CD4-positive, alpha-beta T cell (primary cell): ENCODE data around the gene HNRNPA0. TPM values are rescaled to one million over a fixed set of nuclear protein-coding genes. Genes with fewer than 3 reads are reported as not detected.

Experiments
- ATAC-seq: fragments of 200-7000 bp; cut with Tn5 transposase; one replicate; pipeline ENCODE4 v1.10.0; 2022; ENCODE audit warnings: mild to moderate bottlenecking; ENCODE audit not compliant: poor library complexity
- CTCF ChIA-PET: fragments of 350-600 bp; sonication (Branson Sonifier 250); formaldehyde crosslinking; loops from one replicate; lab custom pipeline; 2021; ENCODE audit warnings: antibody characterized with exemption, inconsistent platforms; lab: Charles Lee
- POLR2A ChIA-PET: fragments of 350-600 bp; sonication (Branson Sonifier 250); formaldehyde crosslinking; loops from one replicate; lab custom pipeline; 2021; ENCODE audit warnings: antibody characterized with exemption, inconsistent platforms; lab: Charles Lee
- DNase-seq, 14 experiments: peaks; one replicate each; pipeline ENCODE4 v3.0.0-alpha.2; 2013 to 2020; ENCODE audit warnings: mixed read lengths in 2 of 14
- H3K27ac ChIP-seq, 2 donors: one replicate each; pipeline versions ENCODE4 v1.5.1 to v1.7.0; 2013; ENCODE audit warnings: low read length in 2 of 2, low read depth in 1 of 2, mild to moderate bottlenecking in 1 of 2
- H3K27me3 ChIP-seq, 2 experiments: 1 replicate in 1 of 2; 2 replicates in 1 of 2; pipeline versions ENCODE4 v1.6.1 to v1.7.0; 2013; ENCODE audit warnings: low read length in 2 of 2, control low read depth in 1 of 2, mild to moderate bottlenecking in 1 of 2, moderate library complexity in 1 of 2; ENCODE audit not compliant: insufficient read depth in 2 of 2, control insufficient read depth in 1 of 2
- H3K36me3 ChIP-seq: one replicate; pipeline ENCODE4 v1.6.1; 2013; ENCODE audit warnings: low read length, control low read depth; ENCODE audit not compliant: insufficient read depth
- H3K4me1 ChIP-seq: one replicate; pipeline ENCODE4 v1.6.1; 2013; ENCODE audit warnings: low read length, control low read depth; ENCODE audit not compliant: insufficient read depth
- H3K4me3 ChIP-seq: one replicate; pipeline ENCODE4 v1.5.1; 2013; ENCODE audit warnings: mild to moderate bottlenecking, low read length, moderate library complexity
- H3K9me3 ChIP-seq, 2 experiments: 1 replicate in 1 of 2; 2 replicates in 1 of 2; pipeline versions ENCODE4 v1.6.1 to v1.7.0; 2013; ENCODE audit warnings: low read length in 2 of 2, mild to moderate bottlenecking in 2 of 2, control low read depth in 1 of 2, moderate library complexity in 1 of 2; ENCODE audit not compliant: control insufficient read depth in 1 of 2, insufficient read depth in 1 of 2
- H3K27ac Mint-ChIP-seq: one replicate; pipeline ENCODE4 v1.8.0; 2020; ENCODE audit warnings: mixed read lengths
- H3K27me3 Mint-ChIP-seq: one replicate; pipeline ENCODE4 v1.8.0; 2021; ENCODE audit warnings: mixed read lengths
- H3K36me3 Mint-ChIP-seq: one replicate; pipeline ENCODE4 v1.8.0; 2021; ENCODE audit warnings: low read depth, mixed read lengths
- H3K4me1 Mint-ChIP-seq: one replicate; pipeline ENCODE4 v1.8.0; 2021; ENCODE audit warnings: low read depth, mixed read lengths
- H3K4me3 Mint-ChIP-seq: one replicate; pipeline ENCODE4 v1.8.0; 2020; ENCODE audit warnings: mild to moderate bottlenecking, mixed read lengths
- H3K9me3 Mint-ChIP-seq: one replicate; pipeline ENCODE4 v1.8.0; 2020; ENCODE audit warnings: mixed read lengths
- intact Hi-C, 2 experiments: fragments of 100-400 bp; cut with DNase I in 1 of 2; cut with micrococcal nuclease in 1 of 2; formaldehyde crosslinking; loops; one replicate each; pipeline versions ENCODE4 v1.15.1 to v1.9.0; 2023 to 2025; cut with DNase I, micrococcal nuclease
- total RNA-seq, 174 experiments: library from RNA in 2 of 174; stranded (reverse) in 2 of 174; gene quantifications; one replicate each; pipeline ENCODE4 v1.2.3 and lab custom pipeline; 2021 to 2026
- TF ChIP-seq, protein P1 (sequence below): fragments of 200-600 bp; IDR thresholded peaks from one replicate; pipeline ENCODE4 v1.8.0; 2022; ENCODE audit warnings: antibody characterized with exemption, mild to moderate bottlenecking

The HNRNPA0 gene
- total RNA-seq, 2 experiments from 2014 or later, result 52.7 to 53.2 TPM

DNA sequence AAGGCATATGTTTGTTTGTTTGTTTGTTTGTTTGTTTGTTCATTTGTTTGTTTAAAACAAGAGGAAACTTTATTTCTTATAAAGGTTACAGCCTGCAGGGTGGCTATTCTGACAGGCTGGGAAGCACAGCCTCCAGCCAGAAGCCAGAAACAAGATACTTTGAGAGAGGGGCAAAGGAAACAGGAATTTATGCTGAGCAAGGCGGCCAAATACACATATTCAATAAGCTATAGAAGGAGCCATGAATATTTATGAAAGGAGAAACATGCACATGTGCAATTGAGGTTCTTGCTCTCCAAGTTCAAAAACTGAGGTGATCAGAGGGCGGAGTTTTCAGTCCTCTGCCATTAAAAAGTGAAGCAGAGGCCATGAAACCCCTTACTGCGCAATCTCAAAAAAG, 37.8 kb downstream of the HNRNPA0 start:
- Mint-ChIP-seq H3K4me3 (no peak overlapping the region), H3K4me1 (peaks cover under 1% of the 10 kb centered on the region), H3K27me3 (no peaks in the 10 kb centered on the region), H3K27ac (no peak overlapping the region), H3K9me3 (peaks cover 4% of the 10 kb centered on the region), H3K36me3 (peaks cover 88% of the 10 kb centered on the region)
- TF ChIP-seq, protein P1, sequence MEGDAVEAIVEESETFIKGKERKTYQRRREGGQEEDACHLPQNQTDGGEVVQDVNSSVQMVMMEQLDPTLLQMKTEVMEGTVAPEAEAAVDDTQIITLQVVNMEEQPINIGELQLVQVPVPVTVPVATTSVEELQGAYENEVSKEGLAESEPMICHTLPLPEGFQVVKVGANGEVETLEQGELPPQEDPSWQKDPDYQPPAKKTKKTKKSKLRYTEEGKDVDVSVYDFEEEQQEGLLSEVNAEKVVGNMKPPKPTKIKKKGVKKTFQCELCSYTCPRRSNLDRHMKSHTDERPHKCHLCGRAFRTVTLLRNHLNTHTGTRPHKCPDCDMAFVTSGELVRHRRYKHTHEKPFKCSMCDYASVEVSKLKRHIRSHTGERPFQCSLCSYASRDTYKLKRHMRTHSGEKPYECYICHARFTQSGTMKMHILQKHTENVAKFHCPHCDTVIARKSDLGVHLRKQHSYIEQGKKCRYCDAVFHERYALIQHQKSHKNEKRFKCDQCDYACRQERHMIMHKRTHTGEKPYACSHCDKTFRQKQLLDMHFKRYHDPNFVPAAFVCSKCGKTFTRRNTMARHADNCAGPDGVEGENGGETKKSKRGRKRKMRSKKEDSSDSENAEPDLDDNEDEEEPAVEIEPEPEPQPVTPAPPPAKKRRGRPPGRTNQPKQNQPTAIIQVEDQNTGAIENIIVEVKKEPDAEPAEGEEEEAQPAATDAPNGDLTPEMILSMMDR, result no peak
- DNase-seq, result no peak
- no peaks in the 10 kb centered on the region for H3K27me3 ChIP-seq
- no peaks in the 10 kb centered on the region for H3K9me3 ChIP-seq
- intact Hi-C loops, result no loop called here
- peaks cover 10% of the 10 kb centered on the region for H3K36me3 ChIP-seq
- H3K27ac ChIP-seq, result no peak overlapping the region
- no peak for ATAC-seq
- no peaks in the 10 kb centered on the region for H3K4me1 ChIP-seq
- CTCF ChIA-PET, result interaction anchor here (1.2 kb wide), 1 partner anchor 31 kb away, joined by 3 read pairs; no protein-coding TSS in a partner anchor
- no peak overlapping the region for H3K4me3 ChIP-seq
- POLR2A ChIA-PET, result no interaction called here

DNA sequence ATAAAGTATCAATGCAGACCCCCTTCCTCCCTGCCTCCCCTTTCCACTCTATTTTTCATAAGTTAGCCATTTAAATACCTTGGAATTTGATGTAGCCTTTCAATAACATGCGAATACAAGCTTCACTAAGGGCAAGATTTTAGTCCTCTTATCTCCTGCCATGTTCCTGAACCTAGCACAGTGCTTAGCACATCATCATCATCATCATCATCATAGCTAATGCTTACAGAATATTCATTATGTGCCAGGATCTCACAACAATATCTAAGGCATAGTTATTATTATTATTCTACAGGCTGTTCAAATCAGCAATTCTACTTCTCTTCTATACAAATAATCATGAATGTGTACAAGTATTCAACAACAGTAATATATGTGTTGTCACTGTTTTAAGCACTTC, 38.7 kb downstream of the HNRNPA0 start:
- no peaks in the 10 kb centered on the region for H3K9me3 ChIP-seq
- DNase-seq (no peak), ATAC-seq (no peak)
- TF ChIP-seq, protein P1, result no peak
- Mint-ChIP-seq H3K27me3 (no peaks in the 10 kb centered on the region), H3K4me1 (peaks cover 4% of the 10 kb centered on the region), H3K4me3 (no peak overlapping the region), H3K36me3 (peaks cover 91% of the 10 kb centered on the region), H3K27ac (no peak overlapping the region), H3K9me3 (peaks cover 4% of the 10 kb centered on the region)
- ChIA-PET CTCF (interaction anchor here (1.2 kb wide), 1 partner anchor 32 kb away, joined by 3 read pairs; no protein-coding TSS in a partner anchor), POLR2A (interaction anchor here (1.3 kb wide), 1 partner anchor 20 kb away, joined by 7 read pairs; the partner anchor contains the start of gene KLHL3)
- intact Hi-C loops, result no loop called here
- H3K36me3 ChIP-seq, result peaks cover 8% of the 10 kb centered on the region
- H3K27ac ChIP-seq, result no peak overlapping the region
- H3K4me3 ChIP-seq, result no peak overlapping the region
- no peaks in the 10 kb centered on the region for H3K27me3 ChIP-seq
- no peaks in the 10 kb centered on the region for H3K4me1 ChIP-seq

DNA sequence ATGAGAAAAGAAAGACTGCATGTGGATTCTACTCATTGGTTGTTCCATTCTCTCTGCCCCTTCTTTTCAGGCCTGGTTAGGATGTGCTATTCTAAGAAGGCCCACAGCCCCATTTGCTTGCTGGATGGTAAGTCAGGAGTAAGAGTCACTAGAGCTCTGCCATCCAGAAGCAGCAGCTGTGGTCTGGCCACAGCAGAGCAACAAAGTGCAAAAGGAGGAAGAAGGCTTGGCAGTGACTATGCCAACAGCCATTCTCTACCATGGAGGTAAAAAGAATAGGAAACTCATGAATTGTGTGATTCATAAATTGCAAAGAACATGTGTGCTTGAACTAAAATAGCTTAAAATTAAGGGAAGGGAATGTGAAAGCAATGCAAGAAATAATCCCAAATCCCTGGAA, 39.2 kb downstream of the HNRNPA0 start:
- H3K4me1 ChIP-seq, result no peaks in the 10 kb centered on the region
- DNase-seq (no peak), ATAC-seq (no peak)
- H3K4me3 ChIP-seq, result no peak overlapping the region
- ChIA-PET POLR2A (interaction anchor here (0.6 to 1.3 kb wide), 2 partner anchors 19 to 21 kb away, joined by 4 to 7 read pairs; partner anchors contain the start of gene KLHL3), CTCF (no interaction called here)
- H3K9me3 ChIP-seq, result no peaks in the 10 kb centered on the region
- Mint-ChIP-seq H3K4me3 (no peak overlapping the region), H3K27me3 (no peaks in the 10 kb centered on the region), H3K4me1 (peaks cover 4% of the 10 kb centered on the region), H3K36me3 (peaks cover 91% of the 10 kb centered on the region), H3K9me3 (peaks cover 4% of the 10 kb centered on the region), H3K27ac (no peak overlapping the region)
- no peak overlapping the region for H3K27ac ChIP-seq
- peaks cover 5% of the 10 kb centered on the region for H3K36me3 ChIP-seq
- no peaks in the 10 kb centered on the region for H3K27me3 ChIP-seq
- TF ChIP-seq, protein P1, result no peak
- intact Hi-C loops, result no loop called here
